ENCODE results near the gene SEZ6.
A peak's percentile ranks its signal among the peaks of the same experiment; 100 is the strongest.

Gene SEZ6

GRCh38 chr17:29032857-29033197 is 27.0 kb upstream of the SEZ6 start:
- no peak for DNase-seq

GRCh38 chr17:29032013-29032856 is 26.4 kb upstream of the SEZ6 start:
- no peak for DNase-seq

- no peak for DNase-seq
Observed at GRCh38 chr17:29031488-29031887, 25.7 kb upstream of the SEZ6 start.

GRCh38 chr17:29024316-29024952 is 18.6 kb upstream of the SEZ6 start:
- DNase-seq = no peak

- DNase-seq = no peak
Observed at GRCh38 chr17:29022074-29022473, 16.2 kb upstream of the SEZ6 start.

- no peak for DNase-seq
Observed at GRCh38 chr17:29021226-29021625, 15.4 kb upstream of the SEZ6 start.

GRCh38 chr17:29020576-29020975 is 14.7 kb upstream of the SEZ6 start:
- no peak for DNase-seq

GRCh38 chr17:29019475-29020181 is 13.8 kb upstream of the SEZ6 start:
- no peak for DNase-seq

- DNase-seq = no peak
Observed at GRCh38 chr17:29018788-29019474, 13.1 kb upstream of the SEZ6 start.

GRCh38 chr17:29016345-29017210 is 10.7 kb upstream of the SEZ6 start:
- no peak for DNase-seq

- DNase-seq = no peak
Observed at GRCh38 chr17:29014716-29015115, 8.9 kb upstream of the SEZ6 start.

- no peak for DNase-seq
Observed at GRCh38 chr17:29012535-29012934, 6.7 kb upstream of the SEZ6 start.

GRCh38 chr17:29010586-29010985 is 4.8 kb upstream of the SEZ6 start:
- no peak for DNase-seq

- DNase-seq = no peak
Observed at GRCh38 chr17:29010129-29010528, 4.3 kb upstream of the SEZ6 start.

- DNase-seq = no peak
Observed at GRCh38 chr17:29008591-29008990, 2.8 kb upstream of the SEZ6 start.

- peak; percentile 36 for DNase-seq
Observed at GRCh38 chr17:29007860-29008455, 2.1 kb upstream of the SEZ6 start.

GRCh38 chr17:29007456-29007855 is 1.6 kb upstream of the SEZ6 start:
- no peak for DNase-seq

- DNase-seq = peak; percentile 12
Observed at GRCh38 chr17:29004081-29004692, 1.6 kb downstream of the SEZ6 start.

GRCh38 chr17:29003289-29003688 is 2.5 kb downstream of the SEZ6 start:
- no peak for DNase-seq

- DNase-seq = no peak
Observed at GRCh38 chr17:29002811-29003210, 3.0 kb downstream of the SEZ6 start.

GRCh38 chr17:29000973-29001372 is 4.9 kb downstream of the SEZ6 start:
- DNase-seq = no peak

GRCh38 chr17:28999206-28999605 is 6.6 kb downstream of the SEZ6 start:
- no peak for DNase-seq

Measured in fibroblast of upper back skin (primary cell).